Measurements from ENCODE around the gene ANKRD10.

Gene ANKRD10

DNA sequence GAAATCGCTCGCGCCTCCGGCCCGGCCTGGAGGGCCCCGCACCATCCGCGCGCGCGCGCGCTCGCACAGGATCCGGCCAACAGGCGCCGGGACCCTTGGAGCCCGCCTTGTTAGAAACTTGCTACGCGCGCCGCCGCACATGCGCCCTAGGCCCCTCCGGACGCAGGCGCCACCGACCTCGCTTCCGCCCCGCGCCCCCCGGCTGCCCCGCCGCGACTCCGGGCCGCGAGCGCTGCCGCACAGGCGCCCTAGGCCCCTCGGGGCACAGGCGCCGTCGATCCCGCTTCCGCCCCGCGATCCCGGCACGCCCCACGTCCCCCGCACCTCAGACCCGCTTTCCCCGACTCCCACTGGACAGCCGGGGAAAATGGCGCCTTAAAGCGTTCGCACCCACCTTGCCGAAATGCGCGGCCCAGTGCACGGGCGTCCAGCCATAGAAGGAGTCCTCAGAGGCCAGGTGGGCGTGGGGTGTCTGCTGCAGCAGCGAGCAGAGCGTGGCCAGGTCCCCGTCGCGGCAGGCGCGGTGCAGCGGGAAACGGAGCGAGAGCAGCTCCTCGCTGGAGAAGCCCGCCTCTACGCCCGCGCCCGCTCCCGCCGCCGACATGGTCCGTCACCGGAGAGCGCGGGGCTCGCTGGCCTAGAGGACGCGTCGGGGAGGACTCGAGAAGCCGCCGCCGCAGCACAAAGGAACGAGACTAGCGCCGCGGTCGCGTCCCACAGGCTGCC, 375 bp downstream of the ANKRD10 start:
- peak in 11 of 14 donors; percentile 71 to 90 (median 80) for DNase-seq

DNA sequence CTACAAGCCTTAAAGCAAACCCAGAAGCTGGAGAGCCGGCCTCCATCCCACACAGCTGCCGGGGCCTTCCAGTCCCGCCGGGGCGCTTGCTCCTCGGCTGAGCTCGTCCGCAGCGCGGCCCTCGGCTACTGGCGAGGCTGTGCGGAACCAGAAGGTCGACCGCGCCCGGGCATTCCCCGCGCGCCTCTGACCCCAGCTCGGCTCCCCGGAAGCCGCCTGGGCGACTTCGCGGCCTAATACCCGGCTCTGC, 863 bp downstream of the ANKRD10 start:
- peak in 1 of 14 donors; percentile 64 for DNase-seq

DNA sequence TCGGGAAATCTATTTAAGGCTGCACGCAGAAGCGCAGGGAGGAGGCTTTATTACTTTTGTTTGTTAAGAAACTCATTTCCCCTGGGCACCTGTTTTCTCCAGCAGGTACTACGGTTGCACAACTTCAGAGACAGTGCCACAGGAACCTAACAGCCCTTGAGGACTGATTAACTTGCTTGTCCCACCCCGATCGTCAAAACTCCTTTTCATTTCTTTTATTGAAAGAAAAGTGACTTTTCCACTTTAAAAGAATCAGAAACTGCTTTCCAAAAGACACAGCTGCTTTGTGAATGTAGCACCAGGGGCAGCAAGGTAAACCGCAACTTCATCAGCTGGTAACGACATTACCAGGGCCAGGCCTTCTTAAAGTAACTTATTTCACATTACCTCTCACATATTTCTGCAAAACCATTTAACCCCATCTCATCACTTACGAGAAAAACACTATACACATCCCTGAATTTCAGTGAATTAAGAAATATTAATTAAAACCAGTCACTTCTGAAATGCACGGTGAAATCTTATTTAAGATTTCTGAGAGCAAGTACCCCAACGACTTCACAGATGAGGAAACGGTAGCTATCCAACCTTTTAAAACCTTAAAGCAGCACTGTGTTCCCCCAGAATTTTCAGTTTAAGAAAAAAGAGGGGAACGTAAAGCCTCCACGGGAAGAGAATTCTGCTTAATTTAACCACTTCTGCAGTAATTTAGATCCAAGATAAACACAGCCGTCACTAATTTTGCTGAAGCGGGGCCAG, 1.4 kb downstream of the ANKRD10 start:
- DNase-seq = no peak

DNA sequence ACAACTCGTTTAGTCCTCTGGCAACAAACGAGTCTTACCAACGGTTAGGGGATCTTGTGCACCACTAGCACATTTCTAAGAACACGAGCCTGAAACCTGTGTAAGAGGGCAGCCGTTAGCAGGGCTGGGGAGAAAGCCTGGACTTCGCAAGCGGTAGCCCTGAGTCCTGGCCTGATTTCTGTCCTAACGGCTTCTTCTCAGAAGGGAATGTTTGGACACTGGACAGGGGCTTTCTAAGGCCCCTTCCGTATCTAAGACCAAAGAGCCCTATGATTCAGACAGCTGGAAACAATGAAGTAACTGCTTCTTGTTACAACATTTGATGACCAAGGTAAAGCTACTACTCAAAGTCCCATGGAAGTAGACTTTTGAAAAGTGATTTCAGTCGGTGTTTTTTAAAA, 2.2 kb downstream of the ANKRD10 start:
- DNase-seq = no peak

DNA sequence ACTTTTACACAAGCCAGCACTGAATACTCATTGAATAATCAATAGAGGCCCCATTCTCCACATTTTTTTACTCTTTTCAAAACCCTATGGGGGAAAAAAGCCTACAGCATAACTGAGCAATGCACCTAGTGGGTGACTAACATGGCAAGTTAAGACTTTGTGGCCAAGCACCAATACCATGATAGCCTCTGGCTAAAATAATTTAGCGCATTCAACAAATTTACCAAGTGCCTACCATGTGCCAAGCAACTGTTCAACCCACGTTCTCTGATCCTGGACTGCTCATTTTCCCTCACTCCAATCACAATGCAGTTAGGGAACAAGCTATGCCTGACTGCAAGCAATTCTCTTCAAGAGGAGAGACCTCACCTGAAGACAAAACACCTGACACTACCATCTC, 3.0 kb downstream of the ANKRD10 start:
- DNase-seq = no peak

DNA sequence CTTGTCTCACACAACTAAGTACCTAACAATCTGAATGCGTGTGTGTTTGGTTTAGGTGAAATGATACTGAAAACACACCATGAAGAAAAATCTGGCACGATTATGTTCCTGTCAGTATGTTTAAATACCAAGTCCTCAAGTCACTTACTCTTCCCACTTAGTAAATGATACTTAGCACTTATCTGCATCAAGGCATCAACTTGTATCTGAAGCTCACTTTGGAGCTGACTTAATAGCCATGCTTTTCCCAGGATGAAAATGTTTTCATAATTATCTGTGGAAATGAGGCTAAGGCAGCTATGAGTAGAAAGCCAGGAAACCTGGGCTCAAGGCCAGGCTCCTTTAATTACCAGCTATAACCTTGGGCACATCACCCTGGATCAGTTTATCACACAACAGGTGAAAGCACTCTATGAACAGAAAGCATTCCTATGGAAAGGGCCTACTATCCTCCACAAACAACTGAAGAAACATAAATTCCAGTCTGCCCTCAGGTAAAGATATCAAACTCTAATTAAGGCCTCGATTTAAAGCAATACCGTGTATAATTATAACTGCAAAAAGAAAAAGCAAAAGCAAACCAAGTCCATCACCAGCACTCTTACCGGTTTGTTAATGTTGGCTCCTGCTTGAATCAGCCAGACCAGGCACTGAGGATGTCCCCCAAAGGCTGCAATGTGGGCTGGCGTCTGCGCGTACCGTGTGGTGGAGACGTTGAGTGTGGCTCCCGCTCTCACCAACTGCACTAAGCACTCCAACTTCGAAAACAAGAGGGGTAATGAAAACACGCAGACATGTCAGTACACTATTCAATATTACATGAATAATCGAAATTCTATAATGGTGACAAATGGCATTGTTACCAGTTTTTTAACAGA, 4.6 kb downstream of the ANKRD10 start:
- no peak for DNase-seq

DNA sequence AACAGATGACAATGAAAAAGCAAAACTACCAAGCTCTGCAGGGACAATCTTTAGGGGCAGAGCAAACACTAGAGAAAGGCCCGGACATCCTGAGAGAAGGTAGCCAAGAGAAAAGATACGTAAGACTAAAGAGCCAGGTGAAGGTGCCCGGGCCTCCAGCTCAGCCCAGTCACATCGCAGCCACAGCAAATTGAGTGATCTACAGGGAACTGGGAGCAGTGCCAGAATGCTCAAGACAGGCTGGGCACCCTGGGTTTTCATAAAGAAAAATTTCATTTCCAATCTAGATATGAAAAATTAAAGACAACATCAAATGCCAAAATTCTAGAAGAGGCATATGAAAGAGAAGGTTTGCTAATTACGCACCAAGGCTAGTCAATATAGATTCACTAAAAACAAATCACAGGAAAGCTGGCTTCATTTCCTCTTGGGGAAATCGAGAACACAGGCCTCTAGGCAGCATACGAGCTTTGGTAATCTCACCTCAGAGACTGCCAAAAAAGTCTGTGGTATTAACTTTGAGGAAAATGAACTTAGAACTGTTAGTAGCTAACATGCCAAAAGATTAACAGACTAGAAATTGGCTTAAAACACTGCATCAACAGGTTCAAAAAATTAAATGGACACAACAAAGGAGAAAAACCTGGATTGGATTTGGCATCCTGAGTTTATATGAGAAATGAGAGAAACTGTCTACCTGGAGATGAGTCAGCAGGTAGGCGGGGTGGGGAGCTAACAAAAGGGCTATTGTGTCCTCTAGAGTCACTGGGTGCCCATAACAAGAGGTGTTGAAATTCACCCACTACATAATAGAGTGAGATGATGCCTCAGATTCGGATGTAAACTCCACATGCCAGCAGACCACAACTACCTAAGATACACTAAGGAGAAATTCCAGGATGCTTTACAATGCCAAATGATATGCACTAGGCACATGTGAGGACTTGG, 6.6 kb downstream of the ANKRD10 start:
- no peak for DNase-seq

DNA sequence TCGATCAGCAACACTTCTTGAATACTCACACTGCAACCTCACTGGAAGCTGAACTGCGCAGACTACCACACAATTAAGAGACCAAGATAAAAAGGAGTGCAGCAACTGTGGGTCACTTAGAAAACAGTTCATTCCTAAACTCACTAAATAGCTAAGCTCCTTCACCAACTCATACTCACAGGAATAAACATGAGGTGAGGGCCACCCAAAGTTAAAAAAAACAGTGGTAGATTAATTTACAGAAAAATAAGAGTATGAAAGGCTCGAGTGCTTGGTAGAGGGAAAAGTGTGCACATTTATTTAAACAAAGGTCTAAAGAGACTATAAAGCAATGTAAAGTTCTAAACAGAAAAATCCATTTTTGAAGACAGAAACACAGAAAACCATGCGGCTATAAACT, 7.6 kb downstream of the ANKRD10 start:
- DNase-seq = no peak

DNA sequence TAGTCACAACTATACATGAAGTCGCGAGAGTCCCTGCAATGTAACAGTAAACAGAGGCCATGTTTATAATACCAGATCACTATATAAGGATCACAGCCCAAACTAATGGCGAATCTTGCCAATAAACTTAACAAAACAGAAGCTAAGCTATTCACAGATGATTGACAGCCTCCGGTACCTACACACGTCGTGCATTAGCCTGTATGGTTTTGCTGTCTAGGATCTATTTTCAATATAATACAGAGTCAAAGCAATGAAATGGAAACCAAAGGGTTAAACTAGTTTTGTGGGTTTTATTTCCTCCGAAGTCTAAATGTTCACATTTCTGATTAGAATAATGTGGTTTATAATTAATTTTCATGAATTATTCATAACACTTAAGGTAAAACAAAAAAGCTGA, 10.1 kb downstream of the ANKRD10 start:
- no peak for DNase-seq

DNA sequence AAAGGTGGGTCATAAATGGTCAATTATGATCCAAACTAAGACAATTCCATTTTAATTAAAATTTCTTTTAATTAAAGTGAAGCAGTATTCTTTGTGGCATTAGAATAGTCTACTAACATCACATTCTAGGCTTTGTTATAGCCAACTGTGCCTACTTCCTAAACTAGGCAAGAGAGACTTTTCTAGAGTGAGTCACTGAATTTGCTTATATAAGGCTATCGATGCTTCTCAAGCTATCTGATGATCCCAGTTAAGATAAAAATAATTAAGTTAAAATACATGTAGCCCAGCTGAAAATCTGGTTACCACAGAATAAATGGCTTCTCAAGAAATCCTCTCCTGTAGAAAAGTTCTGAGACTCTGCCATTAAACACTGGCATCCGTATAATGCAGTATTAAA, 12.5 kb downstream of the ANKRD10 start:
- DNase-seq = no peak

DNA sequence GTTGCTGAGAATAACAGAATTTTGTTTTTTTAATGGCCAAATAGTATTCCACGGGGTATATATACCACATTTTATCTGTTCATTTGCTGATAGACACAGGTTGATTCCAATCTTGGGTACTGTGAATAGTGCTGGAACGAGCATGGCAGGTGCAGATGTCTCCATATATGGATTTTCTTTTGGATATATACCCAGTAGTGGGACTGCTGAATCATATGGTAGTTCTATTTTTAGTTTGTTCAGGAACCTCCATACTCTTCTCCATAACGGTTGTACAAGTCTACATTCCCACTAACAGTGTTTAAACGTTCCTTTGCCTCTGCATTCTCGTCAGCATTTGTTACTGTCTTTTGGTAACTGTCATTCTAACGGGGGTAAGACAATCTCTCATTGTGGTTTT, 17.3 kb downstream of the ANKRD10 start:
- DNase-seq = no peak

DNA sequence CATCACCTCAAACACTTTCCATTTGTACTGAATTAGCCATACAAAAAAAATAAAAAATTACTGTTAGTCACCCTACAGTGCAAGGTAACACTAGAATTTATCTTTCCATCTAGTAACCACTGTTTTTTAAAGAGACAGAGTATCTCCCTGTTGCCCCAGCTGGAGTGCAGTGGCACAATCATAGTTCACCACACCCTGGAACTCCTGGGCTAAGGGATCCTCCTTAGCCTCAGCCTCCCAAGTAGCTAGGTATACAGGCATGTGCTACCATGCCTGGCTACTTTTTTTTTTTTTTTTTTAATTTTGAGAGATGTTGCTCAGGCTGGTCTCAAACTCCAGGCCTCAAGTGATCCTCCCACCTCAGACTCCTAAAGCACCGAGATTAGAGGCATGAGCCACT, 17.9 kb downstream of the ANKRD10 start:
- DNase-seq = no peak

DNA sequence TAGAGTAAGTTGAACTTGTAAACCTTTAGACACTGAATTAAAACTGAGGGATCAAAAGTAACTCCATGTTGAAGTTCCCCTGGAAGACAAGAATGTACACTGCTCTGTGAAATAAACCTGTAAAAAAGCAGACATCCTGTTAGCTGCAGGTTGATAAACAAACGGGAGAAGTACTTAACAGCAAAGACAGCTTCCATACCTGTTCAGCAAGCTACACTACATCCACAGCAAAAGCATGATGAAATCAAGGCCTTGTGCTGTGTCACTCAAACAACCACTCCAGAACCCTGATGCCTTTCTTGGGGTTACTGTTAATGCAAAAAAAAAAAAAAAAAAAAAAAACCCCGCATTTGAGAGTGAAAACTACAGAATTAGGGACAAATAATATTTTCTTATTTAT, 20.8 kb downstream of the ANKRD10 start:
- DNase-seq = no peak

DNA sequence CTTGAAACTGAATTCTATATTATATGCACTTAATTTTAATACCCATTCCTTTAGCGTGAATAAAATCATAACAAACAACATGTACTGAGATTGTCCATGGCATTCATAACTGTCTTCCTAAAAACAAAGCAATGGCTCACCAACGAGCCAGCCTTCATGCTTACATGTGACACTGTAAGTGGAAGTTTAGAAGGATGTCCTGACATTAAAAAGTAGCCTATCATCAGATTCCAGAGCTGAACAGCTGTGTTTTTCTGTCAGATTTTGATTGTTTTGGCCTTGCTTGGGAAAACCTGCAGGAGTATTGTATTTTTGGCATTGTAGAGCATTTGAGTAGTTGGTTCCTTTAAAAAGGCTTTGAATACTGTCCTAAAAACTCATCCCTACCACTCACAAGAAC, 21.3 kb downstream of the ANKRD10 start:
- no peak for DNase-seq

DNA sequence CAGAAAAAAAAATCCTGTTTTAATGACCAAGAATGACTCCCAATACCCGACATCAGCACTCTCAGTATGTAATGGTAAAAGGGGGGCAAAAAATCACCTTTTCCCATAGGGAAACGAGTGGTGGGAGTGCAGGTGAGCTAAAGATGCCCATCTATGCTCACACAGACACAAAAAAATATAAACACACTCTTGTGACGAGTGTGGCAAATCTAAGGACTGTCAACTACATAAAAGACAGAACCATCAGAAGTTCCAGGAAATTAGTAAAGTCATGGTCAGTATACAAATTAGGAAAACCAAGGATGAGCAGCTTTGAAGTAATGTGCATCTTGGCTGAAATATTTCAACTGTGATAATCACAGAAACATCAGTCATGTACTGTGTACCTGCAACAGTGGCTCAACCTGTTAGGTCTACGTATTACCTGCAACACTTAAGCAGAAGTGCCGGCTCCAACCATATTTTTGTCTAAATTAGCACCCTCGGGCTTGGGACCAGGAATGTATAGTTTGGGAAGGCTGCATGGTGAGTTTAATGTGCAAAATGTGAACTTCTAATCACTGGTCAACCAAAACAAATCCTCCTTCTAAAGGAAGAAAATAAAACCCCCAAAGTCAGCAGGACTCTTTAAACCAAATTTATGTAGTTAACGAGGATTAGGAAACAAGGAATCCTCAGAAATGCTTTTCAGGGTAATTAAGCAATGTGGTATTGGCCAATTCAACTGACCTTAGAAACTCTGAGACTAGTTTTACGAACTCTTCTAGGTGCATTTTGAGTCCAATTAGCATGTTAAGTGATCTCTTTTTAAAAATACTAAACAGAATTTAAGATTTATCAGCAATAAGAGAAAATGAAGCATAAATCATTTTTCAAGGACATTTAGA, 24.3 kb downstream of the ANKRD10 start:
- DNase-seq = no peak

DNA sequence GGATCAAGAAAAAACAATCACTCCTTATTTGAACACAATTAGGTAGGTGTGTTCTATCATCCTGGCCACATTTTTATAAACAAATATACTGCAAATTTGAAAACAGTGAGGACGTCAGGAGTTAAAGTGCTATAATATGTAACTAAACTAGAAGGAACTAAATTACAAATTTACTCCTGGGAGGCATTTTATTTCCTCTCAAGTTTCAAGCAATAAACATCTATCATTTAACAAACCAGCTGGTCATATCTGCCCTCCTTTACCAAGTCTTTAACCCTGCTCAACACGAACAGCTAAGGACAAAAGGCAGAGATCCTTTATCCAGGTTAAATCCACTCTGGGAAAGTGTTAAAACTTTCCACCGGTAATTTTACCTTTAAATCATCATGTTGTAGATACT, 26.5 kb downstream of the ANKRD10 start:
- no peak for DNase-seq

DNA sequence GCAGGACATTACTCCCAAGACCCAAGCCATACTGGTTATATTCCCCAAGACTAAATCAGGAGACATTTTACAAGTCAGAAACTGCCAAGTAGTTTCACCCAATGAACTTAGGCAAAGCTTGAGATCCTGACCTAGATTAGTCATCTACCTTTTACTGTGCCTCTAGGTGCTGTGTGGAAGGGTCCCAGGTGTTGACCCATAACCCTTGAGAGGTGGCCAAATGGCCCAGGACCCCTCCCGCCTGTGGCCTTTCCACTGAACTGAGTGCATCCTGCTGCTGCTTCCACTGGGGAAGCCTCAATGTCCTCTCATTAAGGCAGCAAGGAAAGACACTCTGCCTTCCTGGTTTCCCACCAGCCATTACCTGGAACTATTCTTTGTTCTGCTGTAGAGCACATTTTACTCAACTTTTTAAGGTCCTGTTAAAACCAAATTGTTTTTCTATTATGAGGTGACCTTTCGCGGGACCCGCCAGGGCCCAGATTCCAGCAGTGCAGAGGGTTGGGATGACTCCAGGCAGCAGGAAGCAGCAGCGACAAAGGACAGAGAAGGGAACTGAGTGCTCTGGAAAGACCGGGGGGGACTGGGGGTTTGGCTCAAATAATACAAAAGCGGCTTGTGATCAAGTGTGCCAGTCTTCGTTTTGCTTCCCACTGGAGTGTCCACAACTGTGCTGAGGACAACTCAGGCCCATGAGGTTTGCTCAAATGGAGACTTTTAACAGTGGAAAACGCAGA, 27.1 kb downstream of the ANKRD10 start:
- DNase-seq = peak in 8 of 14 donors; percentile 21 to 71 (median 48)

DNA sequence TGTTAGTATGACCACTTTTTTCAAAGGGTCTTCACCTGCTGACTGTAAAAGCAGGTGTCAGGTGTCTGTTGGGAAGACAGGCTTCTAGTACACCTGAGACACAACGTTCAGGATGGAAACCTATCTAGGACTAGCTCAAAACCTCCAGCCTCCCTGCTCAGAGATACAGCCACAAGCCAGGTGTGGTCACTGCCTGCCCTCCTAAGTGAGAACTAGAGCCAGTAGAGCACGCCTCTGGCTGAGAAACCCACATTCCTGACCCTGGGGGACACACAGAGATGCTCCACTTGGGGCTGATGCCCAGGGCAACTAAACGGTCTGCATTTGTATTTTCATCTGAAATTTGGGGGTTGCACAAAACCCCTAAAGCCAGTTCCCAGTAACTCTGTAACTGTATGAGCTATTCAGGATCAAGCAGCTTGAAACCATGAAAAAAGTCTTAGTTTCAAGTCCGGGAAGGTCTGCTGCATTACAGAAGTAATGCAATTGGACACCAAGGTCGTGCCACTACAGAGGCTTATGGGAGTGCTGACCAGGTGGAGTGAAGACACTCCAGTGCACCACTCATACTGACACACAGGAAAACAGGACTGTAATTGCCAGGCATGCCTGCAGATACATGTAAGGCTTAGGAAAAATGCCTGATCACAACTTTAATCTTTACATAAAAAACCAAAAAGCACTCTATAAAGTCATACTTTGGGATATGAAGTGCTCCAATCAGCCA, 27.8 kb downstream of the ANKRD10 start:
- no peak for DNase-seq

DNA sequence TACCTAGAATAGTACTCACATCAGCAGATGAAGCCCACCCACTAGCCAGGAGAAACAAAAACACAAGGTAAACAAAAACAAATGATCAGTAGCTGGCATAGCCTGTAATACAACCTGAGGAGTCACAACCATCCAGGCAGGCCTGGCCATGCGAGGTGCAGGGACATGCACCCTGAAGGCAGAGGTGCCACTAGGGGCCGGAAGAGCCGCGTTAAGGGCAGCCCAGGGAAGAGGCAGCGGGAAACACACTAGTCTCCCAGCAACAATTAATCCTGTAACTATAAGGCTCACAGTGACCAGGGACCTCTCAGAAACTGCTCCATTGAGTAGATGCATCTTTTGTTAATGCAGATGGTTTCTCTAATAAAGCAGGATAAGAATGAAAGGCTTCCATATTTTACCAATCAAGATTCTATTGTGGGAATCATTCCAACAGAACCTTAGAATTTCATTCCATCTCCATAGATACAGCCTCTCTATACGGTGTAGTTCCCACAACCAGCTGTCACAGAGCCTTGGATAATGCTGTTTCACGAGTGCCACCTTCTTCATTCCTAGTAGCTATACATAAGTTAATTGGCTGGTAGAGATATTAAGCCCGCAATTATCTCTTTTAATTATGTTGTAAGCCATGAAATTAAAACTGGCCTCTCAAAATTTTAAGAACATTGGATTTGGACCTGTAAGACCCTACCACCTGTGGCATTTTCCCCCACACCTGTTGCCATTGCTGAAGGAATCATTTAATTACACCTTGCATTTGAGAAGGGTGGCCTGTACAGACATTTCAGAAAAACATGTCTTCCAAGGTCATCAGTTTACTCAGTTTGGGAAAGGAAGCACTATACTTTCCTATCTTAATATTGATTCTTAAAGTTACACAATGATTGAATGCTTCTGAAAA, 28.7 kb downstream of the ANKRD10 start:
- no peak for DNase-seq

All from C1 segment of cervical spinal cord (tissue), 14 donors.